Hematopoietic multipotent progenitor cell treated with erythropoietin and hydrocortisone succinate and interleukin-3 and kit ligand, for 15 days (in vitro differentiated cells): Measurements from ENCODE around the gene F12.
A peak's percentile ranks its signal among the peaks of the same experiment; 100 is the strongest.

Experiments
- DNase-seq: peaks from one replicate; pipeline ENCODE4 v3.0.0-alpha.2; 2015; ENCODE audit warnings: low spot score

F12 gene

GRCh38 chr5:177446200-177447065 is 37.1 kb upstream of the F12 start, which contains the start of gene PRR7:
Gene PRR7 (plus strand): TSS chr5:177446814. CDS start chr5:177455068, 8,254 bp downstream.
- peak; percentile 17 for DNase-seq

GRCh38 chr5:177445917-177446199 is 36.5 kb upstream of the F12 start:
- no peak for DNase-seq

GRCh38 chr5:177445052-177445916 is 35.9 kb upstream of the F12 start:
- no peak for DNase-seq

GRCh38 chr5:177444106-177445051 is 35.0 kb upstream of the F12 start:
- no peak for DNase-seq

GRCh38 chr5:177443144-177443983 is 34.0 kb upstream of the F12 start:
- DNase-seq: no peak

- no peak for DNase-seq
Observed at GRCh38 chr5:177442066-177442826, 32.9 kb upstream of the F12 start.

GRCh38 chr5:177440990-177441780 is 31.8 kb upstream of the F12 start:
- DNase-seq: no peak

GRCh38 chr5:177440211-177440989 is 31.0 kb upstream of the F12 start:
- DNase-seq: no peak

GRCh38 chr5:177439518-177440053 is 30.2 kb upstream of the F12 start:
- DNase-seq: no peak

- no peak for DNase-seq
Observed at GRCh38 chr5:177438468-177438867, 29.1 kb upstream of the F12 start.

- DNase-seq: no peak
Observed at GRCh38 chr5:177437623-177438022, 28.3 kb upstream of the F12 start.

GRCh38 chr5:177435847-177436536 is 26.6 kb upstream of the F12 start:
- DNase-seq: no peak

GRCh38 chr5:177434942-177435738 is 25.8 kb upstream of the F12 start:
- no peak for DNase-seq

- no peak for DNase-seq
Observed at GRCh38 chr5:177434437-177434836, 25.1 kb upstream of the F12 start.

GRCh38 chr5:177433658-177434217 is 24.4 kb upstream of the F12 start:
- DNase-seq: no peak

GRCh38 chr5:177432839-177433657 is 23.7 kb upstream of the F12 start:
- DNase-seq: no peak
